H9 (cell line): ENCODE data around the gene RITA1. TPM values are rescaled to one million over a fixed set of nuclear protein-coding genes. Genes with fewer than 3 reads are reported as not detected.
A peak's percentile ranks its signal among the peaks of the same experiment; 100 is the strongest.

Source experiments
- DNase-seq: peaks from one replicate; pipeline ENCODE4 v3.0.0-alpha.2; 2017
- H2AFZ ChIP-seq: one replicate; pipeline ENCODE4 v1.6.1; 2013; ENCODE audit warnings: mild to moderate bottlenecking, low read length, control low read depth, moderate library complexity
- H2AK5ac ChIP-seq: 2 replicates; pipeline ENCODE4 v1.6.1; 2013; ENCODE audit warnings: low read length, control low read depth, mixed read lengths; ENCODE audit not compliant: insufficient read length
- H2BK120ac ChIP-seq: one replicate; pipeline ENCODE4 v1.6.1; 2013; ENCODE audit warnings: low read depth, mild to moderate bottlenecking, low read length, control low read depth, inconsistent platforms; ENCODE audit not compliant: poor library complexity, severe bottlenecking
- H2BK12ac ChIP-seq: 2 replicates; pipeline ENCODE4 v1.6.1; 2013; ENCODE audit warnings: low read length, control low read depth, mixed read lengths, low read depth; ENCODE audit not compliant: insufficient read length
- H2BK15ac ChIP-seq: 2 replicates; pipeline ENCODE4 v1.6.1; 2013; ENCODE audit warnings: low read depth, low read length, control low read depth
- H2BK20ac ChIP-seq: one replicate; pipeline ENCODE4 v1.6.1; 2013; ENCODE audit warnings: low read depth, mild to moderate bottlenecking, low read length, control low read depth, inconsistent platforms; ENCODE audit not compliant: poor library complexity, severe bottlenecking
- H2BK5ac ChIP-seq: 2 replicates; pipeline ENCODE4 v1.6.1; 2013; ENCODE audit warnings: low read length, control low read depth, mixed read lengths; ENCODE audit not compliant: insufficient read length
- H3K14ac ChIP-seq: 2 replicates; pipeline ENCODE4 v1.6.1; 2013; ENCODE audit warnings: low read length, control low read depth; ENCODE audit not compliant: insufficient read depth
- H3K18ac ChIP-seq: 2 replicates; pipeline ENCODE4 v1.6.1; 2013; ENCODE audit warnings: low read depth, mild to moderate bottlenecking, mixed read lengths, low read length, control low read depth; ENCODE audit not compliant: insufficient read length
- H3K23ac ChIP-seq: 2 replicates; pipeline ENCODE4 v1.6.1; 2013; ENCODE audit warnings: low read length, control low read depth, mixed read lengths, low read depth; ENCODE audit not compliant: insufficient read length
- H3K23me2 ChIP-seq: 2 replicates; pipeline ENCODE4 v1.6.1; 2013; ENCODE audit warnings: low read depth, mild to moderate bottlenecking, mixed read lengths, low read length, control low read depth; ENCODE audit not compliant: insufficient read length, poor library complexity, severe bottlenecking
- H3K27ac ChIP-seq: 2 replicates; pipeline ENCODE4 v1.5.1; 2013; ENCODE audit warnings: low read length, control low read depth, mixed read lengths, low read depth; ENCODE audit not compliant: insufficient read length
- H3K27me3 ChIP-seq: 2 replicates; pipeline ENCODE4 v1.6.1; 2013; ENCODE audit warnings: low read length, control low read depth, inconsistent platforms; ENCODE audit not compliant: insufficient read depth
- H3K4ac ChIP-seq: 2 replicates; pipeline ENCODE4 v1.6.1; 2013; ENCODE audit warnings: low read depth, mild to moderate bottlenecking, control low read depth, inconsistent platforms, low read length, moderate library complexity
- H3K4me1 ChIP-seq: 2 replicates; pipeline ENCODE4 v1.6.1; 2013; ENCODE audit warnings: low read length, control low read depth, inconsistent platforms; ENCODE audit not compliant: insufficient read depth
- H3K4me2 ChIP-seq: 2 replicates; pipeline ENCODE4 v1.6.1; 2013; ENCODE audit warnings: low read length, control low read depth, mixed read lengths; ENCODE audit not compliant: insufficient read length, insufficient read depth
- H3K56ac ChIP-seq: 2 replicates; pipeline ENCODE4 v1.6.1; 2013; ENCODE audit warnings: low read depth, mild to moderate bottlenecking, mixed read lengths, low read length, control low read depth; ENCODE audit not compliant: insufficient read length
- H3K79me1 ChIP-seq: 2 replicates; pipeline ENCODE4 v1.6.1; 2013; ENCODE audit warnings: low read depth, mild to moderate bottlenecking, moderate library complexity, low read length, control low read depth, inconsistent platforms; ENCODE audit not compliant: insufficient read depth, poor library complexity, severe bottlenecking
- H3K79me2 ChIP-seq: 2 replicates; pipeline ENCODE4 v1.6.1; 2013; ENCODE audit warnings: low read length, control low read depth, inconsistent platforms; ENCODE audit not compliant: insufficient read depth
- H3K9ac ChIP-seq: 2 replicates; pipeline ENCODE4 v1.6.1; 2013; ENCODE audit warnings: low read length, control low read depth, mixed read lengths; ENCODE audit not compliant: insufficient read length; ENCODE audit errors: extremely low read depth
- H3K9me3 ChIP-seq: one replicate; pipeline ENCODE4 v1.6.1; 2013; ENCODE audit warnings: low read depth, low read length, inconsistent platforms; ENCODE audit not compliant: control insufficient read depth
- H3T11ph ChIP-seq: one replicate; pipeline ENCODE4 v1.6.1; 2013; ENCODE audit warnings: mild to moderate bottlenecking, low read length, control low read depth, inconsistent platforms
- H4K20me1 ChIP-seq: one replicate; pipeline ENCODE4 v1.6.1; 2013; ENCODE audit not compliant: control insufficient read depth, insufficient read length, insufficient read depth
- H4K5ac ChIP-seq: 2 replicates; pipeline ENCODE4 v1.6.1; 2013; ENCODE audit warnings: low read depth, mild to moderate bottlenecking, mixed read lengths, low read length, control low read depth; ENCODE audit not compliant: insufficient read length
- H4K8ac ChIP-seq: replicated peaks from 2 replicates; pipeline ENCODE4 v1.6.1; 2013; ENCODE audit warnings: low read length, control low read depth, mixed read lengths, low read depth; ENCODE audit not compliant: insufficient read length
- H4K91ac ChIP-seq: 2 replicates; pipeline ENCODE4 v1.6.1; 2013; ENCODE audit warnings: low read depth, mild to moderate bottlenecking, moderate library complexity, mixed read lengths, low read length, control low read depth; ENCODE audit not compliant: insufficient read length
- H3K27ac Mint-ChIP-seq, 3 experiments: 2 replicates in 2 of 3; 3 replicates in 1 of 3; pipeline ENCODE4 v1.8.0; 2020 to 2021; ENCODE audit warnings: mixed read lengths in 3 of 3, mild to moderate bottlenecking in 1 of 3, moderate library complexity in 1 of 3
- H3K27me3 Mint-ChIP-seq: 2 replicates; pipeline ENCODE4 v1.8.0; 2021; ENCODE audit warnings: low read depth, mild to moderate bottlenecking, moderate library complexity, mixed read lengths
- H3K36me3 Mint-ChIP-seq, 3 experiments: 2 replicates in 2 of 3; 3 replicates in 1 of 3; pipeline ENCODE4 v1.8.0; 2020 to 2021; ENCODE audit warnings: low read depth in 3 of 3, mixed read lengths in 3 of 3; ENCODE audit not compliant: insufficient read depth in 1 of 3
- H3K4me1 Mint-ChIP-seq, 2 experiments: 2 replicates each; pipeline ENCODE4 v1.8.0; 2020; ENCODE audit warnings: mixed read lengths in 2 of 2
- H3K4me3 Mint-ChIP-seq, 2 experiments: 2 replicates in 1 of 2; 3 replicates in 1 of 2; pipeline ENCODE4 v1.8.0; 2020 to 2021; ENCODE audit warnings: mild to moderate bottlenecking in 2 of 2, mixed read lengths in 2 of 2, moderate library complexity in 1 of 2
- H3K9me3 Mint-ChIP-seq, 2 experiments: 2 replicates in 1 of 2; 3 replicates in 1 of 2; pipeline ENCODE4 v1.8.0; 2020; ENCODE audit warnings: mild to moderate bottlenecking in 2 of 2, mixed read lengths in 2 of 2, moderate library complexity in 1 of 2
- WGBS: extraction: QIAGEN DNeasy Blood & Tissue Kit; methylation state at CpG from one replicate; pipeline ENCODE4 v1.1.7; 2013; ENCODE audit warnings: missing lambda C conversion rate, low lambda C conversion rate, mixed read lengths; ENCODE audit not compliant: insufficient read length; ENCODE audit errors: extremely low coverage; 5-methylcytosine and 5-hydroxymethylcytosine counted together
- total RNA-seq: library from RNA; stranded (reverse); gene quantifications from 2 replicates; pipeline ENCODE4 v1.2.1, GENCODE V29; 2021
- TF ChIP-seq, protein P1 (sequence below): fragments of 200-600 bp; sonication (generic); conservative IDR thresholded peaks from 3 replicates; pipeline ENCODE4 v1.8.0; 2021; ENCODE audit warnings: antibody characterized with exemption, mild to moderate bottlenecking

Gene RITA1
- total RNA-seq, 1 experiment from 2014 or later, result 26.1 TPM

- no CpG with 5 or more reads among the region's 23 CpGs for WGBS
- Mint-ChIP-seq H3K4me3 (peak overlapping the region; percentile 83 to 94), H3K36me3 (no peaks in the 10 kb centered on the region), H3K4me1 (peaks cover 19 to 20% of the 10 kb centered on the region in 2 experiments), H3K27ac (peak overlapping the region; percentile 63 to 93 (median 74); a peak in 3 of 7 replicates), H3K27me3 (no peaks in the 10 kb centered on the region), H3K9me3 (no peaks in the 10 kb centered on the region)
- Histone ChIP-seq H3K9ac (peak overlapping the region; percentile 1), H3K27ac (no peak overlapping the region), H4K8ac (no peak overlapping the region), H3K79me1 (no peaks in the 10 kb centered on the region), H4K5ac (no peak overlapping the region), H3K4ac (no peak overlapping the region), H3T11ph (no peak overlapping the region), H3K79me2 (peaks cover 1% of the 10 kb centered on the region; the same call in 1 of the 2 replicates), H2BK120ac (no peak overlapping the region), H2BK20ac (no peak overlapping the region), H4K20me1 (no peaks in the 10 kb centered on the region), H2BK12ac (no peak overlapping the region), H3K23ac (no peak overlapping the region), H2AK5ac (no peak overlapping the region), H3K18ac (peak overlapping the region; percentile 2), H3K27me3 (no peaks in the 10 kb centered on the region), H2BK5ac (no peak overlapping the region), H3K4me1 (peaks cover 4% of the 10 kb centered on the region; the same call in 1 of the 2 replicates), H2BK15ac (no peak overlapping the region), H2AFZ (no peak overlapping the region), H3K9me3 (no peaks in the 10 kb centered on the region), H4K91ac (no peak overlapping the region), H3K14ac (peak overlapping the region; percentile 3; the same call in 1 of the 2 replicates), H3K56ac (no peak overlapping the region), H3K23me2 (peaks cover 9% of the 10 kb centered on the region), H3K4me2 (peak overlapping the region; percentile 80)
- TF ChIP-seq, protein P1, sequence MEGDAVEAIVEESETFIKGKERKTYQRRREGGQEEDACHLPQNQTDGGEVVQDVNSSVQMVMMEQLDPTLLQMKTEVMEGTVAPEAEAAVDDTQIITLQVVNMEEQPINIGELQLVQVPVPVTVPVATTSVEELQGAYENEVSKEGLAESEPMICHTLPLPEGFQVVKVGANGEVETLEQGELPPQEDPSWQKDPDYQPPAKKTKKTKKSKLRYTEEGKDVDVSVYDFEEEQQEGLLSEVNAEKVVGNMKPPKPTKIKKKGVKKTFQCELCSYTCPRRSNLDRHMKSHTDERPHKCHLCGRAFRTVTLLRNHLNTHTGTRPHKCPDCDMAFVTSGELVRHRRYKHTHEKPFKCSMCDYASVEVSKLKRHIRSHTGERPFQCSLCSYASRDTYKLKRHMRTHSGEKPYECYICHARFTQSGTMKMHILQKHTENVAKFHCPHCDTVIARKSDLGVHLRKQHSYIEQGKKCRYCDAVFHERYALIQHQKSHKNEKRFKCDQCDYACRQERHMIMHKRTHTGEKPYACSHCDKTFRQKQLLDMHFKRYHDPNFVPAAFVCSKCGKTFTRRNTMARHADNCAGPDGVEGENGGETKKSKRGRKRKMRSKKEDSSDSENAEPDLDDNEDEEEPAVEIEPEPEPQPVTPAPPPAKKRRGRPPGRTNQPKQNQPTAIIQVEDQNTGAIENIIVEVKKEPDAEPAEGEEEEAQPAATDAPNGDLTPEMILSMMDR, result no peak
- DNase-seq, result no peak
Observed at GRCh38 chr12:113220593-113221180, 35.2 kb downstream of the RITA1 start.
